Neural cell (in vitro differentiated cells): Measurements from ENCODE around the gene FBLN2. TPM values are rescaled to one million over a fixed set of nuclear protein-coding genes. Genes with fewer than 3 reads are reported as not detected.
"Not testable (repeated sequence)": the region's sequence is repeated elsewhere in the genome, so short reads cannot be mapped to it uniquely, and the experiment has no call there.

ENCODE experiments used
- H2AFZ ChIP-seq: fragments of 200-600, 300-800 bp; sonication (generic), shearing (Covaris generic); 2 replicates; pipeline ENCODE4 v1.6.0; 2014; ENCODE audit warnings: low read depth, mild to moderate bottlenecking, antibody characterized with exemption, low read length, moderate library complexity
- H3F3A ChIP-seq: fragments of 200-600 bp; shearing (Covaris generic); 2 replicates; pipeline ENCODE4 v1.6.1; 2016; ENCODE audit warnings: mild to moderate bottlenecking, moderate library complexity, mixed read lengths, antibody characterized with exemption, low read length; ENCODE audit not compliant: insufficient read depth, poor library complexity, severe bottlenecking
- H3K27ac ChIP-seq: fragments of 200-600, 300-800 bp; sonication (generic), shearing (Covaris generic); 2 replicates; pipeline ENCODE4 v1.5.1; 2014; ENCODE audit warnings: mild to moderate bottlenecking, low read length, moderate library complexity
- H3K27me3 ChIP-seq: fragments of 300-800, 200-600 bp; sonication (generic), shearing (Covaris generic); 2 replicates; pipeline ENCODE4 v1.6.0; 2014; ENCODE audit warnings: mild to moderate bottlenecking, low read depth, low read length, moderate library complexity; ENCODE audit not compliant: insufficient read depth
- H3K36me3 ChIP-seq: fragments of 300-800, 200-600 bp; sonication (generic), shearing (Covaris generic); 2 replicates; pipeline ENCODE4 v1.5.1; 2014; ENCODE audit warnings: mild to moderate bottlenecking, antibody characterized with exemption, low read length, moderate library complexity; ENCODE audit not compliant: insufficient read depth
- H3K4me2 ChIP-seq: fragments of 300-800, 200-600 bp; sonication (generic), shearing (Covaris generic); 2 replicates; pipeline ENCODE4 v1.6.0; 2014; ENCODE audit warnings: mild to moderate bottlenecking, low read length
- H3K4me3 ChIP-seq: fragments of 300-800, 200-600 bp; sonication (generic), shearing (Covaris generic); 2 replicates; pipeline ENCODE4 v1.5.1; 2014; ENCODE audit warnings: mild to moderate bottlenecking, low read length, moderate library complexity
- H3K79me2 ChIP-seq: fragments of 200-600 bp; shearing (Covaris generic); replicated peaks from 2 replicates; pipeline ENCODE4 v1.6.0; 2014; ENCODE audit warnings: mild to moderate bottlenecking, low read length, moderate library complexity; ENCODE audit not compliant: insufficient read depth
- H3K9ac ChIP-seq: fragments of 300-800, 200-600 bp; sonication (generic), shearing (Covaris generic); 2 replicates; pipeline ENCODE4 v1.6.1; 2016; ENCODE audit warnings: mild to moderate bottlenecking, low read length, mixed read lengths
- H3K9me2 ChIP-seq: fragments of 200-600 bp; shearing (Covaris generic); 2 replicates; pipeline ENCODE4 v1.6.1; 2016; ENCODE audit warnings: mild to moderate bottlenecking, low read length, mixed read lengths; ENCODE audit not compliant: insufficient read depth
- H3K9me3 ChIP-seq: fragments of 200-600, 300-800 bp; sonication (generic), shearing (Covaris generic); 2 replicates; pipeline ENCODE4 v1.6.1; 2016; ENCODE audit warnings: mild to moderate bottlenecking, mixed run types, low read length, moderate library complexity, mixed read lengths
- H4K20me1 ChIP-seq: fragments of 200-600 bp; shearing (Covaris generic); 2 replicates; pipeline ENCODE4 v1.6.1; 2016; ENCODE audit warnings: mild to moderate bottlenecking, mixed run types; ENCODE audit not compliant: insufficient read depth
- CTCF ChIP-seq: fragments of 450-650 bp; IDR thresholded peaks from 2 replicates; pipeline ENCODE4 v1.5.1; 2014; ENCODE audit warnings: antibody characterized with exemption, mild to moderate bottlenecking, moderate library complexity; ENCODE audit not compliant: poor library complexity, severe bottlenecking
- EP300 ChIP-seq: fragments of 450-650 bp; conservative IDR thresholded peaks from 2 replicates; pipeline ENCODE4 v1.6.1; 2014; ENCODE audit warnings: antibody characterized with exemption, mild to moderate bottlenecking, moderate library complexity; ENCODE audit not compliant: poor library complexity, severe bottlenecking
- EZH2 ChIP-seq: fragments of 200-600, 300-800 bp; shearing (Covaris generic), sonication (generic); IDR thresholded peaks from 2 replicates; pipeline ENCODE4 v1.6.1; 2014; ENCODE audit warnings: antibody characterized with exemption, low read length, borderline replicate concordance, mild to moderate bottlenecking; ENCODE audit not compliant: insufficient read depth, poor library complexity, severe bottlenecking
- MXI1 ChIP-seq: fragments of 450-650 bp; conservative IDR thresholded peaks from 2 replicates; pipeline ENCODE4 v1.6.1; 2014; ENCODE audit warnings: antibody characterized with exemption, mild to moderate bottlenecking; ENCODE audit not compliant: poor library complexity, severe bottlenecking
- POLR2AphosphoS5 ChIP-seq: IDR thresholded peaks from 2 replicates; pipeline ENCODE4 v1.6.1; 2012
- RAD21 ChIP-seq: fragments of 450-650 bp; conservative IDR thresholded peaks from 2 replicates; pipeline ENCODE4 v1.6.1; 2014; ENCODE audit warnings: antibody characterized with exemption, mild to moderate bottlenecking, moderate library complexity
- REST ChIP-seq: IDR thresholded peaks from 2 replicates; pipeline ENCODE4 v1.6.1; 2012; ENCODE audit warnings: borderline replicate concordance
- SMC3 ChIP-seq: fragments of 450-650 bp; conservative IDR thresholded peaks from 2 replicates; pipeline ENCODE4 v1.6.1; 2014; ENCODE audit warnings: antibody characterized with exemption, mild to moderate bottlenecking, moderate library complexity; ENCODE audit not compliant: poor library complexity
- TAF1 ChIP-seq: IDR thresholded peaks from 2 replicates; pipeline ENCODE4 v1.6.1; 2012; ENCODE audit warnings: low read depth
- polyA plus RNA-seq: library from polyadenylated mRNA; depleted of rRNA; stranded (reverse); fragments of >200 nt; gene quantifications from 2 replicates; pipeline ENCODE4 v1.2.3, GENCODE V29; 2014

FBLN2 gene
- polyA plus RNA-seq, 1 donor from 2014 or later, result 0.37 TPM

- Histone ChIP-seq H2AFZ (no peak overlapping the region), H3K9me3 (no peaks in the 10 kb centered on the region), H3K9me2 (no peaks in the 10 kb centered on the region), H3K36me3 (no peaks in the 10 kb centered on the region), H3K4me2 (no peak overlapping the region), H4K20me1 (no peaks in the 10 kb centered on the region), H3F3A (no peaks in the 10 kb centered on the region), H3K4me3 (no peak overlapping the region), H3K27me3 (no peaks in the 10 kb centered on the region), H3K9ac (no peak overlapping the region), H3K79me2 (no peaks in the 10 kb centered on the region), H3K27ac (no peak overlapping the region)
- no peak for TF ChIP-seq TAF1
- no peak for TF ChIP-seq MXI1
- TF ChIP-seq REST, result no peak
- no peak for TF ChIP-seq EZH2
- no peak for TF ChIP-seq POLR2AphosphoS5
- TF ChIP-seq EP300, result no peak
- TF ChIP-seq RAD21, result no peak
- no peak for TF ChIP-seq SMC3
- TF ChIP-seq CTCF, result no peak
Measured at GRCh38 chr3:13520326-13520880, 28.5 kb upstream of the FBLN2 start.

GRCh38 chr3:13521309-13521708, 27.6 kb upstream of the FBLN2 start:
- Histone ChIP-seq H2AFZ (no peak overlapping the region), H3K9me2 (no peaks in the 10 kb centered on the region), H3K9me3 (no peaks in the 10 kb centered on the region), H3K36me3 (no peaks in the 10 kb centered on the region), H3K4me3 (no peak overlapping the region), H3K4me2 (no peak overlapping the region), H4K20me1 (no peaks in the 10 kb centered on the region), H3K27me3 (no peaks in the 10 kb centered on the region), H3K79me2 (no peaks in the 10 kb centered on the region), H3K27ac (no peak overlapping the region), H3K9ac (no peak overlapping the region), H3F3A (no peaks in the 10 kb centered on the region)
- TF ChIP-seq EZH2 (no peak), CTCF (no peak), POLR2AphosphoS5 (no peak), MXI1 (no peak), EP300 (no peak), TAF1 (no peak), RAD21 (no peak), SMC3 (no peak), REST (no peak)

GRCh38 chr3:13521749-13522148, 27.2 kb upstream of the FBLN2 start:
- H3K9ac ChIP-seq, H3K4me3 ChIP-seq, H2AFZ ChIP-seq, H3K9me2 ChIP-seq, H3K79me2 ChIP-seq, H3K27ac ChIP-seq, H4K20me1 ChIP-seq, H3F3A ChIP-seq, H3K27me3 ChIP-seq, H3K36me3 ChIP-seq, H3K4me2 ChIP-seq, H3K9me3 ChIP-seq: not testable (repeated sequence)
